Anterior cingulate cortex (tissue), 58 donors: ENCODE results near the gene AKAP12.
"Not testable (repeated sequence)": the region's sequence is repeated elsewhere in the genome, so short reads cannot be mapped to it uniquely, and the experiment has no call there.

ENCODE experiments used
- DNase-seq, 58 donors: peaks; one replicate each; lab custom pipeline; 2025; lab: John Stamatoyannopoulos, UW

Gene AKAP12

DNA sequence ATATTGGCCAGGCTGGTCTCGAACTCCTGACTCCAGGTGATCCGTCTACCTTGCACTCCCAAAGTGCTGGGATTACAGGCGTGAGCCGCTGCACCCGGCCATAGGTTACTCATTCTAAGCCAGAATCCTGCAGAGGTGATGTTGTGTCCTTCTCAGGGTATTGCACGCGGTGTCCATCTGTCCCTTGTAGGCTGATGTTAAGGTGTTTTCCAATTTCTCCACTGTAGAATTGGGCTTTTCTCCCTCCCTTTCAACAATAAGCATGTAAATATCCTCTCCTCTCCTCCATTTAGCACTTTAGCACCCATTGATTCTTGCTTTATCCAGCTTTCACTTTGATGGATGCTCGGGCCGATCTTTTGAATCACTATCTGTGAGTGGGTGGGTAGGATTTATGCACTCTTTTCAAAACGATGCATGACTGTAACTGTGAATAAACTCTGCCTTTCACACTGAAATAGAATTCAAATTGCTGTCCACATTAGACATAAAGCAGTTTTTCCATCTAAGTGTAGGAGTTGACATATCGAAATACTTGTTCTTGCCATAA, 99.0 kb downstream of the AKAP12 start:
- DNase-seq = peak in 1 of 58 donors; percentile 4

DNA sequence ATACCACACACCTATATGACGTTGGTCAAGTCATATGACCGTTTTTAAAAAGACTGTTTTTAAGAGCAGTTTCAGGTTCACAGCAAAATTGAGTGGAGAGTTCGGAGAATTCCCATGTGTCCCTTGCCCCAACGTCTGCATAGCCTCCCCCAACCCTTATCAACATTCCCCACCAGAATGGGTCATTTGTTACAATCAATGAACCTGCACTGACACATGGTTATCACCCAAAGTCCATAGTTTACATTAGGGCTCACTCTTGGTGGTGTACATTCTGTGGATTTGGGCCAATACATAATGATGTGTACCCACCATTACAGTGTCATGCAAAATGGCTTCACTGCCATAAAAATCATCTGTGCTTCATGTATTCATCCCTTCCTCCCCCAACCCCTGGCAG, 99.6 kb downstream of the AKAP12 start:
- no peak for DNase-seq

DNA sequence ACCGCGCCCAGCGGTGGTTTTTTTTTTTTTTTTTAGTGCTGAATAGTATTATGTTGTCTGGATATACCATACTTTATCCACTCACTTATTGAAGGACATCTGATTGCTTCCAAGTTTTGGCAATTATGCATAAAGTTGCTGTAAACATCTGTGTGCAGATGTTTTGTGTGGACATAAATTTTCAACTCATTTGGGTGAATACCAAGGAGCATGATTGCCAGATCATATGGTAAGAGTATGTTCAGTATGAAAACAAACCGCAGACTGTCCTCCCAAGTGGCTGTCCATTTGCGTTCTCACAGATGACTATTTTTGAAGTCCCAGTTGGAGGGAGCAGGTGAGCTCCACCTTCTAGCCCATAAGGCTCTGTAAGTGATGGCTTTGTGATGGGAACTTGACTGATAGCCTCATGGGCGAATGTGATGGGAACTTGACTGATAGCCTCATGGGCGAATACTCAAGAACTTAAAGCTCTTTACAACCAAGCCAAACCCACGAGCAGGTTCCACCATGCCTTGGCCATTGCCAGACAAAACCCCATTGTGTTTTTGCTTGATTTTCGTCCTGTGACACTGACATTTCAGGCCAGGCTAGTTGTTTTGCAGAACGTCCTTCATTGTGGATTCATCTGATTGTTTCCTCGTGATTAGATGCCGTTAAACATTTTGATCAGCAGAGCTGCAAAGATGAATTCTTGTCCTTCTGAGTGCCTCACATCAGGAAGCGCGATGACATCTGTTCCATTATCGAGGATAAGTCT, 100.6 kb downstream of the AKAP12 start:
- peak in 2 of 58 donors; percentile 3 to 10 for DNase-seq

DNA sequence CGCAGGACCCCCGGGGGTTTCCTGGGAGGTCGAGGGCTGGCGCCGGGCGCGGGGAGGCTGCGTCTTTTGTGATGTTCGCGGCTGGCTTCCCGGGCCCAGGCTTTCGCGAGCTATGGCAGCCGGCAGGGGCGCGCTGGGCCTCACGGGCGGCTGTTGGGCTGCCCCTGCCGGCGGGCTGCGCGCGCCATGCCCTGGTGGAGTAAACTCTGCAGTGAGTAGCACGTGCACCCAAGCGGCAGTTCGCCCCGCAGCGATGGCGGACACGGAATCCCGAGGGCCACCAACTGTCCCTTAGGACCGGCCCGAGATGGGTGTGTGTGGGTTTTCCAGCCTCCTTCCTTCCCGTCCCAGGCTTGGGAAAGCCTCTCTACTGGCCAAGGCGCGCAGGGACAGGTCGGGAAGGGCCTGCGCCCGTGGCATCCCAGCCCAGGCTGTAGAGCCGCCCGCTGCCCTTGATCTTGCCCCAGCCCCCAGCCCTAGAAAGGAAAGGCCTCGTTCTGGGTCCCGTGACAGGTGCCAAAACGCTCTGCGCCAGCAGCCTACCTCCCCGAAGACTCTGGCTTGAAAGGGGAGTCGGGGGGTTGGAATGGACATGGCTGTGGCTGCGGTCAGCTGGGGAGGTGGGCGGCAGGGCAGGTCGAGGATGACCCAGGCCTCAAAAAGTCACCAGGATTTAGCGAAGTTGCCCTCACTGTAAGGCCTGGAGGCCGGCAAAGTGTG, 101.9 kb downstream of the AKAP12 start:
- no peak for DNase-seq

DNA sequence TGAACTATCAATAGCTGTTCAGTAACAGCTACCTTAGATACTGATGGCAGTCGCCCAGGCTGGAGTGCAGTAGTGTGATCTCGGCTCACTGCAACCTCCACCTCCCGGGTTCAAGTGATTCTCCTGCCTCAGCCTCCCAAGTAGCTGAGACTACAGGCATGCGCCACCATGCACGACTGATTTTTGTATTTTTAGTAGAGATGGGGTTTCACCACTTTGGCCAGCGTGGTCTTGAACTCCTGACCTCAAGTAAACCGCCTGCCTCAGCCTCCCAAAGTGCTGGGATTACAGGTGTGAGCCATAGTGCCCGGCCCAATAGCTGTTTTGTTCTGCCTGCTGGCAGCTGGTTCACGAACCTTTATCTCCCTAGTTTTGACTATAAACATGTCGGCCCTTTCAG, 103.0 kb downstream of the AKAP12 start:
- not testable (repeated sequence) for DNase-seq

DNA sequence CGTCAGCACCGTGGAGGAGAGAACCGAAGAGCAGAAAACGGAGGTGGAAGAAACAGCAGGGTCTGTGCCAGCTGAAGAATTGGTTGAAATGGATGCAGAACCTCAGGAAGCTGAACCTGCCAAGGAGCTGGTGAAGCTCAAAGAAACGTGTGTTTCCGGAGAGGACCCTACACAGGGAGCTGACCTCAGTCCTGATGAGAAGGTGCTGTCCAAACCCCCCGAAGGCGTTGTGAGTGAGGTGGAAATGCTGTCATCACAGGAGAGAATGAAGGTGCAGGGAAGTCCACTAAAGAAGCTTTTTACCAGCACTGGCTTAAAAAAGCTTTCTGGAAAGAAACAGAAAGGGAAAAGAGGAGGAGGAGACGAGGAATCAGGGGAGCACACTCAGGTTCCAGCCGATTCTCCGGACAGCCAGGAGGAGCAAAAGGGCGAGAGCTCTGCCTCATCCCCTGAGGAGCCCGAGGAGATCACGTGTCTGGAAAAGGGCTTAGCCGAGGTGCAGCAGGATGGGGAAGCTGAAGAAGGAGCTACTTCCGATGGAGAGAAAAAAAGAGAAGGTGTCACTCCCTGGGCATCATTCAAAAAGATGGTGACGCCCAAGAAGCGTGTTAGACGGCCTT, 110.0 kb downstream of the AKAP12 start:
- DNase-seq = no peak

DNA sequence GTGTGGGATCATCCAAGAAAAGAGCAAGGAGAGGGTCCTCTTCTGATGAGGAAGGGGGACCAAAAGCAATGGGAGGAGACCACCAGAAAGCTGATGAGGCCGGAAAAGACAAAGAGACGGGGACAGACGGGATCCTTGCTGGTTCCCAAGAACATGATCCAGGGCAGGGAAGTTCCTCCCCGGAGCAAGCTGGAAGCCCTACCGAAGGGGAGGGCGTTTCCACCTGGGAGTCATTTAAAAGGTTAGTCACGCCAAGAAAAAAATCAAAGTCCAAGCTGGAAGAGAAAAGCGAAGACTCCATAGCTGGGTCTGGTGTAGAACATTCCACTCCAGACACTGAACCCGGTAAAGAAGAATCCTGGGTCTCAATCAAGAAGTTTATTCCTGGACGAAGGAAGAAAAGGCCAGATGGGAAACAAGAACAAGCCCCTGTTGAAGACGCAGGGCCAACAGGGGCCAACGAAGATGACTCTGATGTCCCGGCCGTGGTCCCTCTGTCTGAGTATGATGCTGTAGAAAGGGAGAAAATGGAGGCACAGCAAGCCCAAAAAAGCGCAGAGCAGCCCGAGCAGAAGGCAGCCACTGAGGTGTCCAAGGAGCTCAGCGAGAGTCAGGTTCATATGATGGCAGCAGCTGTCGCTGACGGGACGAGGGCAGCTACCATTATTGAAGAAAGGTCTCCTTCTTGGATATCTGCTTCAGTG, 110.8 kb downstream of the AKAP12 start:
- no peak for DNase-seq

DNA sequence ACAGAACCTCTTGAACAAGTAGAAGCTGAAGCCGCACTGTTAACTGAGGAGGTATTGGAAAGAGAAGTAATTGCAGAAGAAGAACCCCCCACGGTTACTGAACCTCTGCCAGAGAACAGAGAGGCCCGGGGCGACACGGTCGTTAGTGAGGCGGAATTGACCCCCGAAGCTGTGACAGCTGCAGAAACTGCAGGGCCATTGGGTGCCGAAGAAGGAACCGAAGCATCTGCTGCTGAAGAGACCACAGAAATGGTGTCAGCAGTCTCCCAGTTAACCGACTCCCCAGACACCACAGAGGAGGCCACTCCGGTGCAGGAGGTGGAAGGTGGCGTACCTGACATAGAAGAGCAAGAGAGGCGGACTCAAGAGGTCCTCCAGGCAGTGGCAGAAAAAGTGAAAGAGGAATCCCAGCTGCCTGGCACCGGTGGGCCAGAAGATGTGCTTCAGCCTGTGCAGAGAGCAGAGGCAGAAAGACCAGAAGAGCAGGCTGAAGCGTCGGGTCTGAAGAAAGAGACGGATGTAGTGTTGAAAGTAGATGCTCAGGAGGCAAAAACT, 111.5 kb downstream of the AKAP12 start:
- no peak for DNase-seq

DNA sequence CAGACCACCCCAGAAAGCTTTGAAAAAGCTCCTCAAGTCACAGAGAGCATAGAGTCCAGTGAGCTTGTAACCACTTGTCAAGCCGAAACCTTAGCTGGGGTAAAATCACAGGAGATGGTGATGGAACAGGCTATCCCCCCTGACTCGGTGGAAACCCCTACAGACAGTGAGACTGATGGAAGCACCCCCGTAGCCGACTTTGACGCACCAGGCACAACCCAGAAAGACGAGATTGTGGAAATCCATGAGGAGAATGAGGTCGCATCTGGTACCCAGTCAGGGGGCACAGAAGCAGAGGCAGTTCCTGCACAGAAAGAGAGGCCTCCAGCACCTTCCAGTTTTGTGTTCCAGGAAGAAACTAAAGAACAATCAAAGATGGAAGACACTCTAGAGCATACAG, 112.0 kb downstream of the AKAP12 start:
- DNase-seq = no peak

DNA sequence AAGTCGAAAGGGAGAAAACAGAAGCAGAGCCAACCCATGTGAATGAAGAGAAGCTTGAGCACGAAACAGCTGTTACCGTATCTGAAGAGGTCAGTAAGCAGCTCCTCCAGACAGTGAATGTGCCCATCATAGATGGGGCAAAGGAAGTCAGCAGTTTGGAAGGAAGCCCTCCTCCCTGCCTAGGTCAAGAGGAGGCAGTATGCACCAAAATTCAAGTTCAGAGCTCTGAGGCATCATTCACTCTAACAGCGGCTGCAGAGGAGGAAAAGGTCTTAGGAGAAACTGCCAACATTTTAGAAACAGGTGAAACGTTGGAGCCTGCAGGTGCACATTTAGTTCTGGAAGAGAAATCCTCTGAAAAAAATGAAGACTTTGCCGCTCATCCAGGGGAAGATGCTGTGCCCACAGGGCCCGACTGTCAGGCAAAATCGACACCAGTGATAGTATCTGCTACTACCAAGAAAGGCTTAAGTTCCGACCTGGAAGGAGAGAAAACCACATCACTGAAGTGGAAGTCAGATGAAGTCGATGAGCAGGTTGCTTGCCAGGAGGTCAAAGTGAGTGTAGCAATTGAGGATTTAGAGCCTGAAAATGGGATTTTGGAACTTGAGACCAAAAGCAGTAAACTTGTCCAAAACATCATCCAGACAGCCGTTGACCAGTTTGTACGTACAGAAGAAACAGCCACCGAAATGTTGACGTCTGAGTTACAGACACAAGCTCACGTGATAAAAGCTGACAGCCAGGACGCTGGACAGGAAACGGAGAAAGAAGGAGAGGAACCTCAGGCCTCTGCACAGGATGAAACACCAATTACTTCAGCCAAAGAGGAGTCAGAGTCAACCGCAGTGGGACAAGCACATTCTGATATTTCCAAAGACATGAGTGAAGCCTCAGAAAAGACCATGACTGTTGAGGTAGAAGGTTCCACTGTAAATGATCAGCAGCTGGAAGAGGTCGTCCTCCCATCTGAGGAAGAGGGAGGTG, 112.9 kb downstream of the AKAP12 start:
- DNase-seq = no peak

DNA sequence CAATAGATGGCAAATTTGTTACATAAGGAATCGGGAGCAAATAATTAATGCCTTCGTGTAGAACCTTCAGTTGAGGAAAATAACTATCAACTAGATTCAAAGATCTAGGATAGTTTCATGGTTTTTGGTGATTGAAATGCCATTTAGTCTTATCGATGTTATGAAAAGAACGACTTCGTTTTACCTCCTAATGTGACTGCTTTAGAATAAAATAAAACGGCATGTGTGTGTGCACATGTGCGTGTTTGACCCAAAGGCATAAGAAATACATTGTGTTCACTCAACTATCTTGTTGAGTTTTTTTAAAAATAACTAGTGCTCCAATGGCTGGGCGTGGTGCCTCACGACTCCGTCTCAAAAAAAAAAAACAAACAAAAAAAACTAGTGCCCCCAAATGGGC, 114.0 kb downstream of the AKAP12 start:
- DNase-seq = no peak

DNA sequence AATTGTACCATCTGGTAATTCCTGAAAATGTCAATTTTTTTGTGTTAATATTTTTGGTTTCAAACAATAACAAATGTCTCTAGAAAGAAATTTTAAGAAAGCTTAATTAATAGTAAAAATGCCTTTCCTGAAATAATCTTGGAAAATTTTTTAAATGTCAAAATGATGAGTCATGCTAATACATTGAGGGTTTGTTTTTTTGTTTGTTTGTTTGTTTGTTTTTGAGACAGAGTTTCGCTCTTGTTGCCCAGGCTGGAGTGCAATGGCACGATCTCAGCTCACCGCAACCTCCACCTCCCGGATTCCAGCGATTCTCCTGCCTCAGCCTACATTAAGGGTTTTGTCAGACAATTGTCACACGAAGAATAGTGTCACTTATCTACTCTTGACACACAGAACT, 117.2 kb downstream of the AKAP12 start:
- not testable (repeated sequence) for DNase-seq

DNA sequence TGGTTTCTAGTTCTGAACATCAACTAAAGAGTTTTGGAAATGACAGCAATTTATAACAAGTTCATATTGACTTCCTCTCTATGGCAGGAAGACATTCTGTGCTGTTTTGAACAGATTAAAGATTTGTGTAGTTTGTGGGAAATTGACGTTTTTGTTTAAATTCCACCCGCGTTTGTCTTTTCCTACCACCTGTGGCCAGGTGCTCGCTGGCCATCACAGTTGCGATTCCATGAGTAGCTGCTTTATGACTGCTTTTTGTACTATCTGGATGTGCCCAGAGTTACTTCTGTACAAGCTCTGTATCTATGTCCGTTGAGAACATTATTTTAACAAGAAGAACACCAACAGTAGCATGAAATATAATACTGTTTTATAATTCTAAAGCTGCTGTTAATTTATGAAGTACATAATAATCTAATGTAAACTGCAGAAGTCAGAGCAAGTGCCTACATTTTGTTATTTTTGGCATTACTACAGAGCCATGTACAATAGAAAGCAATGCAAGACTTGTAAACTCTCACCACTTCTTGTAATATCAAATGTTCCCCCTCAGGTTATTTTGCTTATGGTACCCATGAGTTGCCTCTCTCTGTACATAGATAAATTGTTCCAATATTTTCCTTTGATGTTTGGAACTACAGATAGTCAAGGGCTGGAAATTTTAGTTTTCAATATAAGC, 118.1 kb downstream of the AKAP12 start:
- DNase-seq = no peak

DNA sequence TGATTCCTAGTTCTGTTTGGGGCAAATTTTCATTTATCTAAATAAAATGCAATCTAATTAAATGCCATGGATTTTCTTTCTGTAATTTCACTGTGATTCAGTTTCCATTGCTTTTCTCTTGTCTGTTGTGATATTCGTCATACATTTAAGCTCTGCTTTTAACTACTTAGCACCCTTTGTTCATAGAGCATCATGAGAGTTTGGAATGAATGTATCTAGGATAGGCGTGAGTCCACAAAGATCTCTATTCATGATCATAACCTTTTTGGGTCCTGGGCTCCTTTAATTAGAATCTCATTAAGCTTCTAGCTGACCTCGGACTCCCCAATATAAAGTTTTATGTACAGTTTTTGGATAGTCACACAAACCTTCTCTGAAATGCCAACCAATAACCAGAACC, 118.7 kb downstream of the AKAP12 start:
- DNase-seq = no peak

DNA sequence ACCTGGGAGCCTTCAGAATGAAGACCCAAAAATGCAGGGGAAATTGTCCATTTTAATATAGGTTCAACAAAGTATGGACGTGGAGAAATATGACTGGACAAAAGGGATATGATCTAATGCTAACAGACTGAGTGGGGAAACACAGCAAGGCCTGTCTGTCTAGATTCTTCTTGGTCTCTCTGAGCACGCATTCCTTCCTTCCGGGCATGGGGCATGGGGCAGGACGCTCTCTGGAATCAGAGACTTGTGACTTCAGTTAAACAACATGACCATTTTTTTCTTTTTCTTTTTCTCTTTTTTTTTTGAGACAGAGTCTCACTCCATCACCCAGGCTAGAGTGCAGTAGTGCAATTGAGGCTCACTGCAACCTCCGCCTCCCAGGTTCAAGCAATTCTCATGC, 119.7 kb downstream of the AKAP12 start:
- no peak for DNase-seq

DNA sequence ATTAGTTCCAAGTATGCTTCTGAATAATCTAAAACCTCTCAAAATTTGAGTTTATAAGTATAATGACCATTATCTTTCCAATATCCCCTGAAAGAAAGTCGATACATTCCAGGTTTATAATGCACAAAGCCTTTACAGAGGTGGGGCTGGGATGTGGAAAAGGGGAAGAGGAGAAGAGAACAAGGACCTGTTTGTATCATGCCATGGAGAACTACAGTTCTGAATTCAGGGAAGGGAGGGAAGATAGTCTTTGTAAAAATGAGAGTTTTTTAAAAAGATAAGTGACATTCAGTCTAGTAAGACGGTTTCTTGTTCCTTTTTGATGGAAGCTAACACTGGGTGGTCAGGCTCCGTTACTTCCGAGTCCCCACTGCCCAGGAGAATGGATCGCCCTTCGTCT, 125.5 kb downstream of the AKAP12 start:
- DNase-seq = no peak

DNA sequence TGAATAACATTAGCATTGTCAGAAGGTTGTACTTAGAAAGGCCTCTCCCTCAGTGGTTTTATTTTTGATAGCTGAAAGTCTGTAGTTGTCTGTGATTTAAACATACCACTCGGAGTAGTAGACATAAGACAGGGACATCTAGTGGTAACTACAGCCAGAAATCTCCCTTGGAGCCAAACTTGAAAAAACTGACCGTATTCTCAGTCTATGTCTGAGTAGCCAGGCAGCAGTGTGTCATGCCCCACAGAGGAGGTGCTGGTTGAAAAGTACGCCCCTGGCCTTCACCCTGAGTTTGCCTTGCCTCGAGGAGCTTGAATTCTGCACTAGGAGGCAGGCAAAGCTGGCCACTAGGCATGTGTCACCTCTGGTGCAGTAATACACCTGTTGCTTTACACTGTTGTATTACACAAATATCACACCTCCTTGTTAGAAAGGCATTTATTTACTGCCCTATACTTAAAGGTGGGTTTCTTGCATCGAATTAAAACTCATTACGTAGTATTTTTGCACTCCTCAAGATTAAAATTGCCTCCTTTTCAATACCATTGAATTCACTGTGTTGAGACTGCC, 130.8 kb downstream of the AKAP12 start:
- no peak for DNase-seq

DNA sequence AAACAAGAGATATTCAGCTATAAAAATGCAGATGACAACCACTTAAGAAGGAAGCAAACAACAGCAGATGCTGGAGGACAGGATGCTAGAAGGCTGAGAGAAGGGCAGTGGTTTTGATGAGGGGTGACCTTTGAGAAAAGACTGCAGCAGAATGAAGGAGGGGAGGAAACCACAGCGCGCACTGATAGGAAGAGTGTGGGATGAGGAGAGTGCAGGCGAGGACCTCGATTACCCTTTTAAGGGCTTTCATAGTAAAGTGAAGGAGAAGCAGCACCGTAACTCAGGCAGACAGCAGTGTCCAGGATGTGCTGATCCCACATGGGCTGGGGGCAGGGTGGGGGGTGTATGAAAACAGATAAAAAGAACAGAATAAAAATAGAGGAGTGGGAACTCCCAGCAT, 132.4 kb downstream of the AKAP12 start:
- no peak for DNase-seq
